AML-193 (cell line): ENCODE results near the gene SUPT5H.
A peak's percentile ranks its signal among the peaks of the same experiment; 100 is the strongest.
"Not testable (repeated sequence)": the region's sequence is repeated elsewhere in the genome, so short reads cannot be mapped to it uniquely, and the experiment has no call there.

Experiments used
- DNase-seq, 2 experiments: peaks; one replicate each; lab custom pipeline; 2025; lab: John Stamatoyannopoulos, UW

The SUPT5H gene

GRCh38 chr19:39425744-39426143, 19.6 kb upstream of the SUPT5H start:
- no peak for DNase-seq

- no peak for DNase-seq
Measured at GRCh38 chr19:39426170-39426569, 19.2 kb upstream of the SUPT5H start.

- no peak for DNase-seq
Measured at GRCh38 chr19:39427707-39428106, 17.7 kb upstream of the SUPT5H start.

GRCh38 chr19:39428283-39429112, 16.9 kb upstream of the SUPT5H start:
- DNase-seq: no peak

- DNase-seq: peak; percentile 80 to 84
Measured at GRCh38 chr19:39430675-39431593, 14.4 kb upstream of the SUPT5H start.

- DNase-seq: no peak
Measured at GRCh38 chr19:39432677-39433025, 12.7 kb upstream of the SUPT5H start.

- no peak for DNase-seq
Measured at GRCh38 chr19:39433480-39434079, 11.8 kb upstream of the SUPT5H start.

GRCh38 chr19:39434123-39435076, 11.0 kb upstream of the SUPT5H start:
- no peak for DNase-seq

GRCh38 chr19:39435499-39436349, 9.7 kb upstream of the SUPT5H start, which contains the start of gene RPS16:
RPS16 (minus strand) TSS chr19:39435949; CDS start chr19:39435895, 54 bp downstream.
- DNase-seq: peak; percentile 95 to 98

GRCh38 chr19:39436350-39436716, 9.0 kb upstream of the SUPT5H start:
- DNase-seq: no peak

GRCh38 chr19:39438270-39438934, 7.0 kb upstream of the SUPT5H start:
- DNase-seq: no peak

- peak in 1 of 2 experiments; percentile 9 for DNase-seq
Measured at GRCh38 chr19:39444598-39445195, 685 bp upstream of the SUPT5H start.

GRCh38 chr19:39446365-39447084, 1.1 kb downstream of the SUPT5H start:
- DNase-seq: no peak

GRCh38 chr19:39448271-39448670, 2.9 kb downstream of the SUPT5H start:
- DNase-seq: no peak

- DNase-seq: no peak
Measured at GRCh38 chr19:39449116-39449797, 3.9 kb downstream of the SUPT5H start.

GRCh38 chr19:39451257-39451656, 5.9 kb downstream of the SUPT5H start:
- not testable (repeated sequence) for DNase-seq

GRCh38 chr19:39463403-39463802, 18.0 kb downstream of the SUPT5H start:
- DNase-seq: no peak
